ENCODE data around the gene ATXN1. TPM values are rescaled to one million over a fixed set of nuclear protein-coding genes. Genes with fewer than 3 reads are reported as not detected.

Gene ATXN1
- polyA plus RNA-seq, 1 donor (not counting 4 experiments of a cell fraction or from before 2014, with no cell fraction given), result 9.7 TPM

DNA sequence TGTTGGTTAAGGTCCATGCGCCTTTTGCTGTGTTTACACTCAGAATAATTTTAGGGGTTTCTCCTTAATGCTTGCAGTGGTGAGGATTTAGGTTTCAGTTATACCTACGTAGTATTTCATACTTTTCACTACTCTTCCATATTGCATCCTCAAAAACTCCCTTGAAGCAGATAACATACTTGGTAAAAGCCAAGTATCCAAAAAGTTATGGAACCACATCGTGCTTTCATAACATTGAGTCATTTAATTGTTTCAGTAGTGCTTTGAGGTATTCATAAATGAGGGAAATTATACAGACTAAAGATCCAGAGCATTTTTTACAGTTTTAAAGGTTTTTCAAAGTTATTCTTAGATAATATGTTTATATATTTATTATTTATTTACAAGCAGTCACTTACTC is 4.0 kb upstream of the ATXN1 start:
- no peaks in the 10 kb centered on the region for H3K79me2 ChIP-seq (ENCODE audit: control insufficient read depth, insufficient read depth, low read length)
- FAIRE-seq, result no peak
- no peaks in the 10 kb centered on the region for H3K36me3 ChIP-seq (ENCODE audit: control insufficient read depth in 2 of 2, extremely low read depth in 1 of 2, insufficient read depth in 2 of 2, low read length in 2 of 2)
- no peaks in the 10 kb centered on the region for H3K9me1 ChIP-seq (ENCODE audit: control insufficient read depth, extremely low read depth, insufficient read depth, low read length)
- no peak overlapping the region for H3K4me2 ChIP-seq (ENCODE audit: control insufficient read depth, extremely low read depth, insufficient read depth, low read depth, low read length)
- H3K27me3 ChIP-seq (ENCODE audit: control insufficient read depth, extremely low read depth, insufficient read depth, low read length), result no peaks in the 10 kb centered on the region
- no peak overlapping the region for H3K4me3 ChIP-seq (ENCODE audit: control insufficient read depth in 2 of 3, extremely low read depth in 1 of 3, insufficient read depth in 2 of 3, low read depth in 1 of 3, low read length in 3 of 3)
- no peak for DNase-seq (ENCODE audit: low read depth, low spot score)
- no peak overlapping the region for H3K9ac ChIP-seq (ENCODE audit: control insufficient read depth, extremely low read depth, insufficient read depth, low read length)
- dilution Hi-C loops (cut with MboI; ENCODE audit: extremely low pct_ligation_motif_present, low sequenced_read_pairs), result no loop called here
- H3K4me1 ChIP-seq (ENCODE audit: control insufficient read depth, extremely low read depth, insufficient read depth, low read length), result peaks cover 44% of the 10 kb centered on the region
- H2AFZ ChIP-seq (ENCODE audit: control insufficient read depth, low read length), result no peak overlapping the region
- H4K20me1 ChIP-seq (ENCODE audit: control insufficient read depth, extremely low read depth, insufficient read depth, low read length), result no peaks in the 10 kb centered on the region
- TF ChIP-seq, protein P1, sequence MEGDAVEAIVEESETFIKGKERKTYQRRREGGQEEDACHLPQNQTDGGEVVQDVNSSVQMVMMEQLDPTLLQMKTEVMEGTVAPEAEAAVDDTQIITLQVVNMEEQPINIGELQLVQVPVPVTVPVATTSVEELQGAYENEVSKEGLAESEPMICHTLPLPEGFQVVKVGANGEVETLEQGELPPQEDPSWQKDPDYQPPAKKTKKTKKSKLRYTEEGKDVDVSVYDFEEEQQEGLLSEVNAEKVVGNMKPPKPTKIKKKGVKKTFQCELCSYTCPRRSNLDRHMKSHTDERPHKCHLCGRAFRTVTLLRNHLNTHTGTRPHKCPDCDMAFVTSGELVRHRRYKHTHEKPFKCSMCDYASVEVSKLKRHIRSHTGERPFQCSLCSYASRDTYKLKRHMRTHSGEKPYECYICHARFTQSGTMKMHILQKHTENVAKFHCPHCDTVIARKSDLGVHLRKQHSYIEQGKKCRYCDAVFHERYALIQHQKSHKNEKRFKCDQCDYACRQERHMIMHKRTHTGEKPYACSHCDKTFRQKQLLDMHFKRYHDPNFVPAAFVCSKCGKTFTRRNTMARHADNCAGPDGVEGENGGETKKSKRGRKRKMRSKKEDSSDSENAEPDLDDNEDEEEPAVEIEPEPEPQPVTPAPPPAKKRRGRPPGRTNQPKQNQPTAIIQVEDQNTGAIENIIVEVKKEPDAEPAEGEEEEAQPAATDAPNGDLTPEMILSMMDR (optimal IDR thresholded peaks at IDR 0.05 in 1 of 3, IDR thresholded peaks at IDR 0.05 in 1 of 3, conservative IDR thresholded peaks at IDR 0.05 in 1 of 3; ENCODE audit: extremely low read depth in 1 of 3, insufficient read depth in 2 of 3, low read length in 3 of 3), result no peak
- no peak for TF ChIP-seq EZH2 (IDR thresholded peaks at IDR 0.05; ENCODE audit: low read length)
- H3K9me3 ChIP-seq (ENCODE audit: control insufficient read depth, low read depth, low read length), result no peaks in the 10 kb centered on the region
- no peak overlapping the region for H3K27ac ChIP-seq (ENCODE audit: control insufficient read depth, insufficient read depth, low read length)

DNA sequence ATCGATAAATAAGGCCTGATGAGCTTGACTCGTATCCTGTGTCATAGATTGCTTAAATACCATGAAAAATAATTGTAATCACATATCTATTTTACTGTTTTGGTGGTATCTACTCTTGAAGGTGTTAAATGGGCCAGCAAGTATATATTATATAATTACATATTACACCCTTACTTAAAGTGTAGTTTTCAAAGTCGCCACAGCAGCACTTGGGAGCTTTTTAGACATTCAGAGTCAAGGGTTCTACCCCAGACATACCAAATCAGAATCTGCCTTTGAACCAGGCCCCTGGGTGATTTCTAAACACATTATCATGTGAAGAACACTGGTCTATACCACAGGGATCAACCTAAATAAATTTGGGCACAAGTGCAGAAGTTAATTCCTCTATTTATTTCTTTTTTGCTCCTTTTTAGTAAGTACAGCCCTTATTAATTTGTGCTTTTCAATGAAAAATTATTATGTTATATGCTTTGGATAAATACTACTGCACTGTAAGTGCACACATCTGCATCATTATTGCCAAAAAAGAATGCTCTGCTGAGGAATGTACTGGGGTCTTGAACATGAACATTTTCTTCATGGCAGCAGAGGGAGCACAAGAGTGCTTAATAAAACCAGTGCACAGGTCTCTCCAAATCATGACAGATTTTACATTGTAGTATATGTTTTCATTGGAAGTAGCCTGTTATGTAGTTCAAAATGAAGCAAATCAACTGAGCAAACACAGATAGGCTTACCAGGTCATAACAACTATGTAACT is 3.1 kb upstream of the ATXN1 start:
- Histone ChIP-seq H3K36me3 (ENCODE audit: control insufficient read depth in 2 of 2, extremely low read depth in 1 of 2, insufficient read depth in 2 of 2, low read length in 2 of 2) (no peaks in the 10 kb centered on the region), H2AFZ (ENCODE audit: control insufficient read depth, low read length) (no peak overlapping the region), H3K79me2 (ENCODE audit: control insufficient read depth, insufficient read depth, low read length) (no peaks in the 10 kb centered on the region), H3K9me1 (ENCODE audit: control insufficient read depth, extremely low read depth, insufficient read depth, low read length) (no peaks in the 10 kb centered on the region), H3K4me2 (ENCODE audit: control insufficient read depth, extremely low read depth, insufficient read depth, low read depth, low read length) (peak overlapping the region; percentile 17), H3K27ac (ENCODE audit: control insufficient read depth, insufficient read depth, low read length) (peak overlapping the region; percentile 5), H3K4me1 (ENCODE audit: control insufficient read depth, extremely low read depth, insufficient read depth, low read length) (peaks cover 35% of the 10 kb centered on the region), H3K27me3 (ENCODE audit: control insufficient read depth, extremely low read depth, insufficient read depth, low read length) (no peaks in the 10 kb centered on the region), H3K9ac (ENCODE audit: control insufficient read depth, extremely low read depth, insufficient read depth, low read length) (no peak overlapping the region), H4K20me1 (ENCODE audit: control insufficient read depth, extremely low read depth, insufficient read depth, low read length) (no peaks in the 10 kb centered on the region), H3K9me3 (ENCODE audit: control insufficient read depth, low read depth, low read length) (no peaks in the 10 kb centered on the region), H3K4me3 (ENCODE audit: control insufficient read depth in 2 of 3, extremely low read depth in 1 of 3, insufficient read depth in 2 of 3, low read depth in 1 of 3, low read length in 3 of 3) (no peak overlapping the region)
- TF ChIP-seq, protein P1 (optimal IDR thresholded peaks at IDR 0.05 in 1 of 3, IDR thresholded peaks at IDR 0.05 in 1 of 3, conservative IDR thresholded peaks at IDR 0.05 in 1 of 3; ENCODE audit: extremely low read depth in 1 of 3, insufficient read depth in 2 of 3, low read length in 3 of 3), result peak; percentile 15 to 41 (median 30)
- TF ChIP-seq EZH2 (IDR thresholded peaks at IDR 0.05; ENCODE audit: low read length), result no peak
- DNase-seq (ENCODE audit: low read depth, low spot score) (no peak), FAIRE-seq (peak; percentile 5)
- dilution Hi-C loops (cut with MboI; ENCODE audit: extremely low pct_ligation_motif_present, low sequenced_read_pairs), result no loop called here

All from keratinocyte (primary cell).